Esophagus muscularis mucosa (tissue), 4 donors: ENCODE measurements around the gene KLHL5. TPM values are rescaled to one million over a fixed set of nuclear protein-coding genes. Genes with fewer than 3 reads are reported as not detected.

ENCODE experiments used
- DNase-seq: peaks from one replicate; pipeline ENCODE4 v3.0.0-alpha.2; 2017; ENCODE audit errors: extremely low spot score
- H3K27ac ChIP-seq, 4 donors: fragments of 200-600 bp; sonication (generic); replicated peaks in 1 of 4; 1 replicate in 3 of 4; 2 replicates in 1 of 4; pipeline ENCODE4 v1.5.1; 2016 to 2019; ENCODE audit warnings: mild to moderate bottlenecking in 1 of 4
- H3K27me3 ChIP-seq, 4 donors: fragments of 200-600 bp; sonication (generic); one replicate each; pipeline versions ENCODE4 v1.5.1 to v1.6.0; 2016 to 2019
- H3K36me3 ChIP-seq, 4 donors: fragments of 200-600 bp; sonication (generic); one replicate each; pipeline ENCODE4 v1.5.1; 2016 to 2019
- H3K4me1 ChIP-seq, 4 donors: fragments of 200-600 bp; sonication (generic); one replicate each; pipeline ENCODE4 v1.5.1; 2016 to 2019
- H3K4me3 ChIP-seq, 4 donors: fragments of 200-600 bp; sonication (generic); 1 replicate in 2 of 4; 2 replicates in 2 of 4; pipeline ENCODE4 v1.5.1; 2016 to 2019; ENCODE audit warnings: mild to moderate bottlenecking in 4 of 4, moderate library complexity in 1 of 4
- H3K9me3 ChIP-seq, 4 donors: fragments of 200-600 bp; sonication (generic); 1 replicate in 3 of 4; 2 replicates in 1 of 4; pipeline ENCODE4 v1.5.1; 2016 to 2019
- CTCF ChIP-seq, 3 experiments: fragments of 200-600 bp in 2 of 3; fragments of 450-650 bp in 1 of 3; sonication (generic) in 2 of 3; IDR thresholded peaks; one replicate each; pipeline ENCODE4 v1.5.1; 2017 to 2019; ENCODE audit warnings: antibody characterized with exemption in 3 of 3, mild to moderate bottlenecking in 2 of 3, moderate library complexity in 1 of 3
- EP300 ChIP-seq: sonication (generic); formaldehyde crosslinking; IDR thresholded peaks from one replicate; pipeline ENCODE4 v1.6.1; 2017; ENCODE audit warnings: antibody characterized with exemption
- POLR2A ChIP-seq: fragments of 450-650 bp; IDR thresholded peaks from one replicate; pipeline ENCODE4 v1.6.1; 2017; ENCODE audit warnings: antibody characterized with exemption, moderate library complexity, mild to moderate bottlenecking, low read depth
- POLR2AphosphoS5 ChIP-seq, 2 donors: sonication (generic); formaldehyde crosslinking; IDR thresholded peaks; one replicate each; pipeline ENCODE4 v1.6.1; 2017; ENCODE audit warnings: antibody characterized with exemption in 2 of 2
- WGBS: methylation state at CpG from one replicate; pipeline ENCODE4 v1.1.5; 2018; 5-methylcytosine and 5-hydroxymethylcytosine counted together
- intact Hi-C: fragments of 100-400 bp; cut with DNase I; formaldehyde crosslinking; loops from one replicate; pipeline ENCODE4 v1.15.1; 2023
- total RNA-seq, 4 donors: library from RNA; depleted of rRNA; stranded (reverse); fragments of >200 nt; gene quantifications; one replicate each; pipeline versions ENCODE4 v1.1.0 to v1.2.1, GENCODE V29; 2016

KLHL5 gene
- total RNA-seq, 4 donors from 2014 or later = 92.7 to 187 (median 111) TPM

- no peak for TF ChIP-seq CTCF (IDR thresholded peaks at IDR 0.05)
- TF ChIP-seq POLR2AphosphoS5 (IDR thresholded peaks at IDR 0.05) = no peak
- TF ChIP-seq POLR2A = no peak
- TF ChIP-seq EP300 = no peak
- 98% methylated on average over 4 of the region's 4 CpGs for WGBS
- no peak for DNase-seq
- Histone ChIP-seq H3K4me3 (no peak overlapping the region), H3K36me3 (peaks cover 11 to 60% (median 36%) of the 10 kb centered on the region in 4 donors), H3K4me1 (no peaks in the 10 kb centered on the region), H3K9me3 (no peaks in the 10 kb centered on the region), H3K27me3 (no peaks in the 10 kb centered on the region), H3K27ac (no peak overlapping the region)
- intact Hi-C loops = no loop called here
Measured at GRCh38 chr4:39106011-39106410, 44.0 kb downstream of the KLHL5 start.

GRCh38 chr4:39114436-39114835, 52.4 kb downstream of the KLHL5 start:
- 66% methylated on average over 2 of the region's 2 CpGs for WGBS
- Histone ChIP-seq H3K27ac (no peak overlapping the region), H3K36me3 (peaks cover 9 to 76% (median 45%) of the 10 kb centered on the region in 4 donors), H3K4me3 (no peak overlapping the region), H3K4me1 (no peaks in the 10 kb centered on the region), H3K9me3 (no peaks in the 10 kb centered on the region), H3K27me3 (no peaks in the 10 kb centered on the region)
- DNase-seq = no peak
- intact Hi-C loops = no loop called here
- no peak for TF ChIP-seq CTCF (IDR thresholded peaks at IDR 0.05)
- TF ChIP-seq EP300 = no peak
- no peak for TF ChIP-seq POLR2A
- TF ChIP-seq POLR2AphosphoS5 (IDR thresholded peaks at IDR 0.05) = no peak

GRCh38 chr4:39118034-39118658, 56.1 kb downstream of the KLHL5 start:
- Histone ChIP-seq H3K36me3 (peaks cover 5 to 56% (median 41%) of the 10 kb centered on the region in 4 donors), H3K27ac (no peak overlapping the region), H3K4me1 (no peaks in the 10 kb centered on the region), H3K9me3 (no peaks in the 10 kb centered on the region), H3K4me3 (no peak overlapping the region), H3K27me3 (no peaks in the 10 kb centered on the region)
- TF ChIP-seq EP300 = no peak
- no peak for TF ChIP-seq CTCF (IDR thresholded peaks at IDR 0.05)
- no peak for TF ChIP-seq POLR2A
- no peak for TF ChIP-seq POLR2AphosphoS5 (IDR thresholded peaks at IDR 0.05)
- 94% methylated on average over 6 of the region's 6 CpGs for WGBS
- no peak for DNase-seq
- intact Hi-C loops = no loop called here

GRCh38 chr4:39120418-39120817, 58.4 kb downstream of the KLHL5 start:
- intact Hi-C loops = no loop called here
- H3K36me3 ChIP-seq = peaks cover 0 to 33% (median 25%) of the 10 kb centered on the region in 4 donors

More at GRCh38 chr4:39120418-39120817, 58.4 kb downstream of the KLHL5 start:
- Histone ChIP-seq H3K27ac (no peak overlapping the region), H3K4me1 (no peaks in the 10 kb centered on the region), H3K27me3 (no peaks in the 10 kb centered on the region), H3K4me3 (no peak overlapping the region), H3K9me3 (no peaks in the 10 kb centered on the region)
- DNase-seq = no peak
- TF ChIP-seq POLR2A = no peak
- TF ChIP-seq CTCF (IDR thresholded peaks at IDR 0.05) = no peak
- no peak for TF ChIP-seq POLR2AphosphoS5 (IDR thresholded peaks at IDR 0.05)
- no peak for TF ChIP-seq EP300
- WGBS = 91% methylated on average over 1 of the region's 1 CpG
